Adipose tissue (tissue), 3 donors: ENCODE results near the gene ZNF320. TPM values are rescaled to one million over a fixed set of nuclear protein-coding genes. Genes with fewer than 3 reads are reported as not detected.
"Not testable (repeated sequence)": the region's sequence is repeated elsewhere in the genome, so short reads cannot be mapped to it uniquely, and the experiment has no call there.

Experiments
- H3K27ac ChIP-seq: one replicate; pipeline ENCODE4 v1.5.1; 2013; ENCODE audit warnings: low read depth, low read length
- WGBS, 3 donors: extraction: QIAGEN DNeasy Blood & Tissue Kit; methylation state at CpG; one replicate each; pipeline ENCODE4 v1.1.7; 2013; 5-methylcytosine and 5-hydroxymethylcytosine counted together
- polyA plus RNA-seq, 3 donors: library from polyadenylated mRNA; stranded (reverse); fragments of 200-250 nt; gene quantifications; one replicate each; pipeline ENCODE4 v1.2.3, GENCODE V29; 2013
- donor health status: healthy with polysubstance abuse.
- donor health status: Bipolar disorder and iron deficiency.
- donor health status: healthy.

Gene ZNF320
- polyA plus RNA-seq, 3 donors = 3.7 to 4.8 (median 4.4) TPM

- 0 to 3% (median 0%) methylated on average over 20 to 23 of the region's 31 CpGs for WGBS, 3 donors
- not testable (repeated sequence) for H3K27ac ChIP-seq
Observed at GRCh38 chr19:52856540-52857377, 40.7 kb downstream of the ZNF320 start.

Other genes starting within 250 kb of the ZNF320 start
- 1 to 10 TPM; 1.7 to 5.6 (median 2.7) TPM for gene ZNF611, start 162.6 kb downstream of the ZNF320 start, polyA plus RNA-seq
- 1 to 10 TPM; 3.1 to 7.4 (median 6.3) TPM for gene ZNF600, start 110.8 kb downstream of the ZNF320 start, polyA plus RNA-seq
- gene ZNF28, start 76.0 kb downstream of the ZNF320 start, polyA plus RNA-seq = 1 to 10 TPM; 3.1 to 4.3 (median 3.6) TPM
- gene ZNF468, start 40.0 kb downstream of the ZNF320 start, polyA plus RNA-seq = 1 to 10 TPM; 5.5 to 6.0 (median 5.8) TPM
- gene ZNF888, start 25.8 kb upstream of the ZNF320 start, polyA plus RNA-seq = 1 to 10 TPM; 1.0 to 2.8 (median 1.1) TPM
- 1 to 10 TPM; 2.0 to 3.3 (median 3.3) TPM for gene ZNF816, start 65.2 kb upstream of the ZNF320 start, polyA plus RNA-seq
- under 1 TPM in 1 of 3 donors, not detected in 2; 0.03 TPM for gene ERVV-1, start 116.3 kb upstream of the ZNF320 start, polyA plus RNA-seq
- gene ERVV-2, start 147.1 kb upstream of the ZNF320 start, polyA plus RNA-seq = not detected
- 10 to 100 TPM in 2 of 3 donors, 1 to 10 TPM in 1; 8.7 to 21.4 (median 15.5) TPM for gene ZNF160, start 205.8 kb upstream of the ZNF320 start, polyA plus RNA-seq
- 1 to 10 TPM; 4.0 to 5.3 (median 5.1) TPM for gene ZNF415, start 235.3 kb upstream of the ZNF320 start, polyA plus RNA-seq